Activated gamma-delta T cell treated with Interleukin-2 at 50 U/mL for 16 hours (primary cell): ENCODE data around the gene RNF223.

Experiments used
- DNase-seq: peaks from one replicate; pipeline ENCODE4 v3.0.0-alpha.2; 2020

The RNF223 gene

GRCh38 chr1:1024149-1024770 is 49.8 kb downstream of the RNF223 start:
- DNase-seq: no peak

GRCh38 chr1:1023700-1024099 is 50.4 kb downstream of the RNF223 start:
- no peak for DNase-seq

GRCh38 chr1:1022302-1023009 is 51.6 kb downstream of the RNF223 start:
- no peak for DNase-seq

GRCh38 chr1:1021920-1022259 is 52.2 kb downstream of the RNF223 start:
- no peak for DNase-seq

- DNase-seq: no peak
These were observed 52.8 kb downstream of the RNF223 start for GRCh38 chr1:1021010-1021919.
